KMS-11 (cell line): ENCODE results near the gene RRP8.

Experiments
- H2AFZ ChIP-seq: fragments of 200-600 bp; sonication (generic); 2 replicates; pipeline ENCODE4 v1.6.1; 2016; ENCODE audit warnings: antibody characterized with exemption, mixed run types, low read depth
- H3K27ac ChIP-seq: fragments of 200-600 bp; sonication (generic); 2 replicates; pipeline ENCODE4 v1.6.1; 2016; ENCODE audit warnings: mild to moderate bottlenecking, mixed run types
- H3K27me3 ChIP-seq: fragments of 200-600 bp; sonication (generic); 2 replicates; pipeline ENCODE4 v1.6.1; 2017; ENCODE audit warnings: mild to moderate bottlenecking, low read depth, mixed run types, moderate library complexity; ENCODE audit not compliant: insufficient read depth
- H3K36me3 ChIP-seq: fragments of 200-600 bp; sonication (generic); 2 replicates; pipeline ENCODE4 v1.6.1; 2017; ENCODE audit warnings: mild to moderate bottlenecking, mixed run types; ENCODE audit not compliant: insufficient read depth
- H3K4me1 ChIP-seq: fragments of 200-600 bp; sonication (generic); 2 replicates; pipeline ENCODE4 v1.6.1; 2016; ENCODE audit warnings: mild to moderate bottlenecking, low read depth, mixed run types; ENCODE audit not compliant: poor library complexity, severe bottlenecking
- H3K4me2 ChIP-seq: fragments of 200-600 bp; sonication (generic); 2 replicates; pipeline ENCODE4 v1.7.0; 2016; ENCODE audit warnings: mild to moderate bottlenecking, mixed run types
- H3K4me3 ChIP-seq: fragments of 200-600 bp; sonication (generic); IDR thresholded peaks from 2 replicates; pipeline ENCODE4 v1.6.1; 2017; ENCODE audit warnings: low read depth, low read length, mixed read lengths; ENCODE audit not compliant: insufficient read depth
- H3K79me2 ChIP-seq: fragments of 200-600 bp; sonication (generic); 2 replicates; pipeline ENCODE4 v1.6.1; 2016; ENCODE audit warnings: low read depth, mixed run types; ENCODE audit not compliant: insufficient read depth
- H3K9ac ChIP-seq: fragments of 200-600 bp; sonication (generic); 2 replicates; pipeline ENCODE4 v1.6.1; 2016; ENCODE audit warnings: mild to moderate bottlenecking, mixed run types
- H4K20me1 ChIP-seq: fragments of 200-600 bp; sonication (generic); 2 replicates; pipeline ENCODE4 v1.6.1; 2016; ENCODE audit warnings: mild to moderate bottlenecking, mixed run types; ENCODE audit not compliant: insufficient read depth
- CTCF ChIP-seq: fragments of 200-600 bp; sonication (generic); conservative IDR thresholded peaks from 2 replicates; pipeline ENCODE4 v1.6.1; 2017; ENCODE audit warnings: low read depth, mild to moderate bottlenecking, antibody characterized with exemption, low read length, moderate library complexity, mixed read lengths

RRP8 gene

DNA sequence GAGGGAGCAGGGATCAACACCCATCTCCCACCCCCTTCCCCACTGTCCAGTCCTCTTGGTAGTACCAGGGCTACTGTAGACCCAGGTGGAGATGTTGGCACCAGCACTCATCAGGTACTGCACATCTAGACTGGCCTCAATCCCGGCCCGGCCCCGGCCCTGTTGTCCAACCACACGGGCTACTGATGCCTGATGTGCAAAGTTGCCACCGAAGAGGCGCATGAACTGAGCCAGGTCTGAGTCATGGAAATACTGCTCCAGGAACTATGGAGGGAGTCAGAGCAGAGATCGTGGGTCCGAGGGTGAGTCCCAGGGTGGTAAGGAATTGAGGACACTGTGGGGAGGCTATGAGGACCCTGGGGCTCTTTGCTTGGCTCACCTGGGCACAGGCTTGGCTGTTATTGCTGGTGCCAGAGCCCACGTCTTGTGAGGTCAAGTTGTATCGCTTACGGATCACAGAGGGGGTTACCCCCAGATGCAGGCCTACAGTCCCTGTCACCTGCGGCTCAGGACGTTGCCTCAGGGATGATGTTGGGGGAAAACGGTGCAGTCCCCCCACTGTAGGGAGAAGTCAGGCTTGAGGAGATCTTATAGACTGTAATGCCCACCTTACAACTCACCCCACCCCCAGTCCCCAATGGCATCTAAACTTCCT lies 13.3 kb upstream of the RRP8 start:
- Histone ChIP-seq H2AFZ (no peak overlapping the region), H3K27me3 (no peaks in the 10 kb centered on the region), H4K20me1 (no peaks in the 10 kb centered on the region), H3K4me2 (no peak overlapping the region), H3K27ac (no peak overlapping the region), H3K36me3 (no peaks in the 10 kb centered on the region), H3K9ac (no peak overlapping the region), H3K79me2 (peaks cover under 1% of the 10 kb centered on the region; the same call in 1 of the 2 replicates), H3K4me1 (peaks cover 20% of the 10 kb centered on the region), H3K4me3 (no peak overlapping the region)
- no peak for TF ChIP-seq CTCF

- Histone ChIP-seq H4K20me1 (no peaks in the 10 kb centered on the region), H3K4me3 (no peak overlapping the region), H3K27ac (no peak overlapping the region), H3K36me3 (no peaks in the 10 kb centered on the region), H3K4me1 (peaks cover 22% of the 10 kb centered on the region), H2AFZ (no peak overlapping the region), H3K9ac (no peak overlapping the region), H3K27me3 (no peaks in the 10 kb centered on the region), H3K79me2 (peaks cover 8% of the 10 kb centered on the region; the same call in 1 of the 2 replicates), H3K4me2 (no peak overlapping the region)
- no peak for TF ChIP-seq CTCF
Observed at GRCh38 chr11:6615882-6616585, 12.6 kb upstream of the RRP8 start.

DNA sequence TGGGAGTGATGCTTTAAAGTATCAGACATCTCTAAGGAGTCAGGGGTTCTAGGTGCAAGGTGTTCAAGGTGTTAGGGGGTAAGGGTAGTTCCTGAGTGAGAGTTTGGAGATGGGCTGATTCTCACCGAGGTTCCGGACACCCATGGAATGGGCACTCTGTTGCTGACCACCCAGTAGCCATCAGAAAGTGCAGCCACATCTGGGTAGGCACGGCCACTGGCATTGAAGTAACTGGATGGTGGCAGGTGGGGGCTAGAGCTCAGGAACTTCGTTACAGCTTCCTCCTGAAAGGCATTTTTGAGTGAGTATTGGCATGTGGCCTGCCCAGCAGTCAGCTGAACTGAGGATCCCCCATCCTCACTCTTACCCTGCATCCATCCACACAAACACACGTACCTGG lies 11.6 kb upstream of the RRP8 start:
- Histone ChIP-seq H3K4me3 (no peak overlapping the region), H3K27ac (no peak overlapping the region), H3K79me2 (peaks cover 9% of the 10 kb centered on the region; the same call in 1 of the 2 replicates), H3K27me3 (no peaks in the 10 kb centered on the region), H3K9ac (no peak overlapping the region), H3K36me3 (no peaks in the 10 kb centered on the region), H4K20me1 (no peaks in the 10 kb centered on the region), H3K4me2 (no peak overlapping the region), H3K4me1 (peaks cover 30% of the 10 kb centered on the region), H2AFZ (no peak overlapping the region)
- TF ChIP-seq CTCF: no peak

- no peak overlapping the region for H3K4me3 ChIP-seq
- no peaks in the 10 kb centered on the region for H3K27me3 ChIP-seq
- H3K27ac ChIP-seq: no peak overlapping the region
- no peak overlapping the region for H3K9ac ChIP-seq
- no peak for TF ChIP-seq CTCF
- no peaks in the 10 kb centered on the region for H3K36me3 ChIP-seq
- no peaks in the 10 kb centered on the region for H4K20me1 ChIP-seq
- H3K4me1 ChIP-seq: peaks cover 24% of the 10 kb centered on the region
- peaks cover 9% of the 10 kb centered on the region; the same call in 1 of the 2 replicates for H3K79me2 ChIP-seq
- no peak overlapping the region for H3K4me2 ChIP-seq
- H2AFZ ChIP-seq: no peak overlapping the region
Observed at GRCh38 chr11:6614446-6614845, 11.0 kb upstream of the RRP8 start.
